HepG2 (cell line): Measurements from ENCODE around the gene CPT1C. TPM values are rescaled to one million over a fixed set of nuclear protein-coding genes. Genes with fewer than 3 reads are reported as not detected.

Experiments used
- ARNTL ChIP-seq: sonication (generic); formaldehyde crosslinking; IDR thresholded peaks from 2 replicates; pipeline ENCODE4 v1.4.0; 2020; ENCODE audit warnings: mild to moderate bottlenecking, missing genetic modification reagents
- CREBL2 ChIP-seq: sonication (generic); formaldehyde crosslinking; IDR thresholded peaks from 2 replicates; pipeline ENCODE4 v1.8.1; 2023; ENCODE audit warnings: missing genetic modification reagents, mild to moderate bottlenecking, borderline replicate concordance
- HES4 ChIP-seq: sonication (generic); formaldehyde crosslinking; IDR thresholded peaks from 2 replicates; pipeline ENCODE4 v1.9.0; 2021; ENCODE audit warnings: mild to moderate bottlenecking, missing genetic modification reagents, borderline replicate concordance
- HMGXB3 ChIP-seq: sonication (generic); formaldehyde crosslinking; IDR thresholded peaks from 2 replicates; pipeline ENCODE4 v1.4.0; 2020; ENCODE audit warnings: missing genetic modification reagents, borderline replicate concordance
- KLF15 ChIP-seq: sonication (generic); formaldehyde crosslinking; IDR thresholded peaks from 2 replicates; pipeline ENCODE4 v1.8.1; 2023; ENCODE audit warnings: borderline replicate concordance, mild to moderate bottlenecking, inconsistent platforms, missing genetic modification reagents, mixed read lengths
- NCOR1 ChIP-seq: fragments of 200-600 bp; sonication (generic); IDR thresholded peaks from 2 replicates; pipeline ENCODE4 v1.7.0; 2017; ENCODE audit warnings: antibody characterized with exemption, low read length, borderline replicate concordance
- NFE2L2 ChIP-seq: fragments of 150-350 bp; IDR thresholded peaks from 2 replicates; pipeline ENCODE4 v1.6.1; 2014; ENCODE audit warnings: low read length
- NFIC ChIP-seq: IDR thresholded peaks from 2 replicates; pipeline ENCODE4 v1.6.1; 2012; ENCODE audit warnings: mild to moderate bottlenecking, low read length, inconsistent platforms
- POLR2AphosphoS5 ChIP-seq: IDR thresholded peaks from 2 replicates; pipeline ENCODE4 v1.6.1; 2012; ENCODE audit warnings: low read depth, low read length
- RARA ChIP-seq: IDR thresholded peaks from 2 replicates; pipeline ENCODE4 v1.6.1; 2016; ENCODE audit warnings: missing genetic modification reagents, missing compliant biosample characterization
- SAP130 ChIP-seq: IDR thresholded peaks from 2 replicates; pipeline ENCODE4 v1.6.1; 2016; ENCODE audit warnings: low read depth
- TBL1XR1 ChIP-seq: fragments of 150-350 bp; IDR thresholded peaks from 2 replicates; pipeline ENCODE4 v1.6.1; 2014; ENCODE audit warnings: borderline replicate concordance, low read length; ENCODE audit not compliant: partially characterized antibody
- THRA ChIP-seq: sonication (generic); formaldehyde crosslinking; IDR thresholded peaks from 2 replicates; pipeline ENCODE4 v1.4.0; 2020; ENCODE audit warnings: missing genetic modification reagents, borderline replicate concordance
- ZC3H4 ChIP-seq: sonication (generic); formaldehyde crosslinking; IDR thresholded peaks from 2 replicates; pipeline ENCODE4 v1.4.0; 2020; ENCODE audit warnings: missing genetic modification reagents, borderline replicate concordance
- ZFP36L2 ChIP-seq: sonication (generic); formaldehyde crosslinking; IDR thresholded peaks from 2 replicates; pipeline ENCODE4 v1.4.0; 2020; ENCODE audit warnings: missing genetic modification reagents
- ZFX ChIP-seq: sonication (generic); formaldehyde crosslinking; IDR thresholded peaks from 2 replicates; pipeline ENCODE4 v1.4.0; 2020; ENCODE audit warnings: mild to moderate bottlenecking, low read depth, missing genetic modification reagents, moderate library complexity
- ZNF230 ChIP-seq: sonication (generic); formaldehyde crosslinking; IDR thresholded peaks from 2 replicates; pipeline ENCODE4 v1.4.0; 2020; ENCODE audit warnings: mild to moderate bottlenecking, missing genetic modification reagents
- ZNF577 ChIP-seq: sonication (generic); formaldehyde crosslinking; IDR thresholded peaks from 2 replicates; pipeline ENCODE4 v1.4.0; 2020; ENCODE audit warnings: mild to moderate bottlenecking, low read depth, missing genetic modification reagents, borderline replicate concordance
- ZNF687 ChIP-seq: sonication (generic); formaldehyde crosslinking; IDR thresholded peaks from 2 replicates; pipeline ENCODE4 v1.5.1; 2020; ENCODE audit warnings: mild to moderate bottlenecking, missing genetic modification reagents, moderate library complexity
- polyA plus RNA-seq, 8 experiments: library from polyadenylated mRNA; depleted of rRNA in 3 of 8; stranded (reverse) in 7 of 8; unstranded in 1 of 8; fragments of >200 nt; fragmentation: Illumina TruSeq in 4 of 8; extraction: Trizol in 4 of 8; gene quantifications; 2 replicates each; pipeline versions ENCODE4 v1.2.1 to v1.2.3, GENCODE V29; 2011 to 2016; ENCODE audit warnings: low read depth in 4 of 8, missing spikeins in 1 of 8, mixed read lengths in 1 of 8; ENCODE audit not compliant: insufficient read depth in 1 of 8
- total RNA-seq, 5 experiments: library from RNA; depleted of rRNA; stranded (reverse); fragments of >200 nt; fragmentation: Illumina TruSeq; extraction: Trizol; gene quantifications; 2 replicates each; pipeline ENCODE4 v1.2.3, GENCODE V29; 2016; ENCODE audit warnings: low read depth in 1 of 5

CPT1C gene
- total and polyA plus RNA-seq, 2 of the 13 experiments (the other 11 are each of a cell fraction or from before 2014, with no cell fraction given) = 0.18 TPM; not detected in 1

GRCh38 chr19:49672131-49672919, 18.6 kb upstream of the CPT1C start (continued):
- TF ChIP-seq ZNF577 (CRISPR knock-in tag) (no peak), TBL1XR1 (no peak), ZFP36L2 (no peak), THRA (CRISPR knock-in tag) (peak; percentile 67; the same call in 1 of the 2 replicates), ARNTL (CRISPR knock-in tag) (0 out of 2 replicates have a peak, but pooled peaks have one; percentile 53), ZC3H4 (CRISPR knock-in tag) (no peak), NFE2L2 (no peak), SAP130 (CRISPR knock-in tag) (peak; percentile 90), KLF15 (CRISPR knock-in tag) (no peak), ZNF230 (CRISPR knock-in tag) (no peak), NCOR1 (peak; percentile 74; the same call in 1 of the 2 replicates), POLR2AphosphoS5 (peak; percentile 53; the same call in 1 of the 2 replicates), ZFX (CRISPR knock-in tag) (peak; percentile 71), RARA (CRISPR knock-in tag) (0 out of 2 replicates have a peak, but pooled peaks have one; percentile 21), ZNF687 (CRISPR knock-in tag) (peak; percentile 92), CREBL2 (CRISPR knock-in tag) (no peak), HMGXB3 (CRISPR knock-in tag) (0 out of 2 replicates have a peak, but pooled peaks have one; percentile 17), NFIC (no peak), HES4 (CRISPR knock-in tag) (no peak)
